ENCODE measurements around the gene SLITRK3.
A peak's percentile ranks its signal among the peaks of the same experiment; 100 is the strongest.

The SLITRK3 gene, protein sequence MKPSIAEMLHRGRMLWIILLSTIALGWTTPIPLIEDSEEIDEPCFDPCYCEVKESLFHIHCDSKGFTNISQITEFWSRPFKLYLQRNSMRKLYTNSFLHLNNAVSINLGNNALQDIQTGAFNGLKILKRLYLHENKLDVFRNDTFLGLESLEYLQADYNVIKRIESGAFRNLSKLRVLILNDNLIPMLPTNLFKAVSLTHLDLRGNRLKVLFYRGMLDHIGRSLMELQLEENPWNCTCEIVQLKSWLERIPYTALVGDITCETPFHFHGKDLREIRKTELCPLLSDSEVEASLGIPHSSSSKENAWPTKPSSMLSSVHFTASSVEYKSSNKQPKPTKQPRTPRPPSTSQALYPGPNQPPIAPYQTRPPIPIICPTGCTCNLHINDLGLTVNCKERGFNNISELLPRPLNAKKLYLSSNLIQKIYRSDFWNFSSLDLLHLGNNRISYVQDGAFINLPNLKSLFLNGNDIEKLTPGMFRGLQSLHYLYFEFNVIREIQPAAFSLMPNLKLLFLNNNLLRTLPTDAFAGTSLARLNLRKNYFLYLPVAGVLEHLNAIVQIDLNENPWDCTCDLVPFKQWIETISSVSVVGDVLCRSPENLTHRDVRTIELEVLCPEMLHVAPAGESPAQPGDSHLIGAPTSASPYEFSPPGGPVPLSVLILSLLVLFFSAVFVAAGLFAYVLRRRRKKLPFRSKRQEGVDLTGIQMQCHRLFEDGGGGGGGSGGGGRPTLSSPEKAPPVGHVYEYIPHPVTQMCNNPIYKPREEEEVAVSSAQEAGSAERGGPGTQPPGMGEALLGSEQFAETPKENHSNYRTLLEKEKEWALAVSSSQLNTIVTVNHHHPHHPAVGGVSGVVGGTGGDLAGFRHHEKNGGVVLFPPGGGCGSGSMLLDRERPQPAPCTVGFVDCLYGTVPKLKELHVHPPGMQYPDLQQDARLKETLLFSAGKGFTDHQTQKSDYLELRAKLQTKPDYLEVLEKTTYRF

DNA sequence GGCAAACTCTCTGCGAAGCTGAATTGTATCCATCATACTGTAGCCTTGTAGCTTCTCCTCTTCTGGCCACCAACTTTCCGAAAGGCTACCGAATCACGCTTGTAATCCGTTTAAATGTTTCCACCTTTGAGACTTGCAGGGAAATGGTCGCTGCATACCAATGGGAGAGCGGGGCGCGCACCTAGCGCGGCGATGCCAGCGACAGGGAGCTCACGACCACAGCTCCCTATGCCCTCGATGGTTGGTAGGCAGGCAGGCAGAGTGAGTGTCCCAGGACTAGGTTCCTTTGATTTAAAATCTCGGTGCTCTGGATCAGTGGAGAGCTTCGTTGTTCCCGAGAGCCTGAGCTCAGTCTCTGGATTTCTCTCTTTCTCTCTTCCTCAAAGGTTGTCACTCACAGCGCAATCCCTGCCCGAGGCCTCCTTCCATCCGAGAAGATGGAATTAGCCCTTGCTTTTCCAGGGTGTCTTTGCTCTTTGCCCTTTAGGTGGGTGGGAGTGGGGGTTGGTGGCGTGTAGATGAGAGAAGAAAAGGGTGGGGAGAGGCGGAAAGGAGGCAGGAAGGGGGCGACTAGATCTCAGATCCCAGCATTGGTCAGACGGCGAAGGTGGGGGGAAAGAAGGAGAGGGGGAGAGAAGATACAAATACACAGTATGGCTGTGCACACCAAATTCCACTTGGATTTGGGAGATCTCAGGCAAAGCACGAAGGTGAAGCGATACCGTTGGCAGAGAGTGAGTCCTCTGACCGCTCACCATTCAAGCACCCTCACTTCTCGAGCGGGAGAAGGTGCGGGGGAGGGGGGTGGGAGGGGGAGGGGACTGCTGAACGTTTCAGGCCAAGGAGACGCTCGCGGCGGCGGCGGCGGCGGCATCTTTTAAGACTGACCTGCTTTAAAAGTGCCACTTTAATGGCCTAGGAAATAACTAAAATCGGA is at the start of gene SLITRK3:
Gene SLITRK3, minus strand, starts transcription at position 745 of the 937 bp plus-strand sequence. CDS start 5,554 bp downstream, outside the sequence.
- H3K36me3 ChIP-seq, result no peaks in the 10 kb centered on the region
- DNase-seq, result peak; percentile 25
- H3K4me3 ChIP-seq (ENCODE audit: low read depth, low read length), result peak within 1 kb of the TSS; percentile 85
- no peak within 1 kb of the TSS for H3K27ac ChIP-seq
- H3K9me3 ChIP-seq (ENCODE audit: severe bottlenecking), result no peaks in the 10 kb centered on the region
- no peaks in the 10 kb centered on the region for H3K27me3 ChIP-seq (ENCODE audit: insufficient read depth, low read depth, severe bottlenecking)
- TF ChIP-seq, protein P1, sequence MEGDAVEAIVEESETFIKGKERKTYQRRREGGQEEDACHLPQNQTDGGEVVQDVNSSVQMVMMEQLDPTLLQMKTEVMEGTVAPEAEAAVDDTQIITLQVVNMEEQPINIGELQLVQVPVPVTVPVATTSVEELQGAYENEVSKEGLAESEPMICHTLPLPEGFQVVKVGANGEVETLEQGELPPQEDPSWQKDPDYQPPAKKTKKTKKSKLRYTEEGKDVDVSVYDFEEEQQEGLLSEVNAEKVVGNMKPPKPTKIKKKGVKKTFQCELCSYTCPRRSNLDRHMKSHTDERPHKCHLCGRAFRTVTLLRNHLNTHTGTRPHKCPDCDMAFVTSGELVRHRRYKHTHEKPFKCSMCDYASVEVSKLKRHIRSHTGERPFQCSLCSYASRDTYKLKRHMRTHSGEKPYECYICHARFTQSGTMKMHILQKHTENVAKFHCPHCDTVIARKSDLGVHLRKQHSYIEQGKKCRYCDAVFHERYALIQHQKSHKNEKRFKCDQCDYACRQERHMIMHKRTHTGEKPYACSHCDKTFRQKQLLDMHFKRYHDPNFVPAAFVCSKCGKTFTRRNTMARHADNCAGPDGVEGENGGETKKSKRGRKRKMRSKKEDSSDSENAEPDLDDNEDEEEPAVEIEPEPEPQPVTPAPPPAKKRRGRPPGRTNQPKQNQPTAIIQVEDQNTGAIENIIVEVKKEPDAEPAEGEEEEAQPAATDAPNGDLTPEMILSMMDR (IDR thresholded peaks at IDR 0.05; ENCODE audit: low read depth, low read length), result no peak

GRCh38 chr3:165243597-165243996 is 47.4 kb upstream of the SLITRK3 start:
- DNase-seq, result no peak
- TF ChIP-seq, protein P1 (IDR thresholded peaks at IDR 0.05; ENCODE audit: low read depth, low read length), result no peak
- Histone ChIP-seq H3K27me3 (ENCODE audit: insufficient read depth, low read depth, severe bottlenecking) (no peaks in the 10 kb centered on the region), H3K36me3 (no peaks in the 10 kb centered on the region), H3K4me3 (ENCODE audit: low read depth, low read length) (no peak overlapping the region), H3K9me3 (ENCODE audit: severe bottlenecking) (no peaks in the 10 kb centered on the region), H3K27ac (no peak overlapping the region)

DNA sequence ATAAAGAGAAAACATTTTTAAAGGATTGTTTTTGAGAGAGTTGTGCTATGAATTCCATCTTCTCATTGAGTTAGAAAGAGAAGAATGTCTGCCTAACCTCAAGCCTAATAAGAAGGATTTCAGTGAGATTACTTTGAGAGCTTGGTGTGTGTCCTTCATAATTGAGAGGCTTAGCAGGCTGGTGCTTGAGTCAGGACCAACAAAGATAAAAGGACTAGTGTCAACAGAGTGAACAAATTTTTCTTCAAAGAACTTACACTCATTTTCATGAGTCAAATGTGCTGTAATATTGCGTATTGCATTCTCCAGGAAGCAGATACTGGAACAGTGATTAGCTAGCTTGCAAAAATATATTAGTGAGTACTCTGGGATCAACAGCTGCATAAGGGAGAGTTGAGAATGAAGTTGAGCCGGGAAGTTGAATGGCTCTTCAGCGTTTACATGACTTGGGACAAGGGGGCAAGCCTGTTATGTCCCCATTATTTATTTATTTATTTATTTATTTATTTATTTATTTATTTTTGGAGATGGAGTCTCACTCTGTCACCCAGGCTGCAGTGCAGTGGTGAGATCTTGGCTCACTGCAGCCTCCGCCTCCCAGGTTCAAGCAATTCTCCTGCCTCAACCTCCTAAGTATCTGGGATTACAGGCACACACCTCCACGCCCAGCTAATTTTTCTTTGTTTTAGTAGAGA is 37.5 kb upstream of the SLITRK3 start:
- TF ChIP-seq, protein P1 (IDR thresholded peaks at IDR 0.05; ENCODE audit: low read depth, low read length), result no peak
- no peak overlapping the region for H3K27ac ChIP-seq
- no peaks in the 10 kb centered on the region for H3K36me3 ChIP-seq
- H3K9me3 ChIP-seq (ENCODE audit: severe bottlenecking), result no peaks in the 10 kb centered on the region
- no peak overlapping the region for H3K4me3 ChIP-seq (ENCODE audit: low read depth, low read length)
- DNase-seq, result no peak
- H3K27me3 ChIP-seq (ENCODE audit: insufficient read depth, low read depth, severe bottlenecking), result no peaks in the 10 kb centered on the region

DNA sequence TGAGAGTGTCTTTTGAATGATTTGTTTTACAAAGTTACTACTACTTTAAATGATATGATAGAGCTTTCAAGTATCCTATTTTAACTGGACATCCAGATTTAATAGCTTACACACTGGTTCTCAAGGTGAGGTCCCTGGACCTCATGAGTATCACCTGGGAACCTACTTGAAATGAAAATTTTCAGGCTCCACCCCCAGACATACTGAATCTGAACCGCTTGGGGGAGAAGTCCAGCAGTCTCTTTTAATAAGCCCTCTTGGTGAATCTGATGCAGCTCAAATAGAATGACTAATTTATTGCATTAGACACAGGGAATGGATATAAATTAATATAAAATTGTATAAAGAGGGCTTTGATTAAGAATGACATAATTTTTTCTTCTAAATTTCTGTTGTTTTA is 29.4 kb upstream of the SLITRK3 start:
- Histone ChIP-seq H3K9me3 (ENCODE audit: severe bottlenecking) (no peaks in the 10 kb centered on the region), H3K4me3 (ENCODE audit: low read depth, low read length) (no peak overlapping the region), H3K27me3 (ENCODE audit: insufficient read depth, low read depth, severe bottlenecking) (no peaks in the 10 kb centered on the region), H3K27ac (no peak overlapping the region), H3K36me3 (no peaks in the 10 kb centered on the region)
- TF ChIP-seq, protein P1 (IDR thresholded peaks at IDR 0.05; ENCODE audit: low read depth, low read length), result no peak
- no peak for DNase-seq

DNA sequence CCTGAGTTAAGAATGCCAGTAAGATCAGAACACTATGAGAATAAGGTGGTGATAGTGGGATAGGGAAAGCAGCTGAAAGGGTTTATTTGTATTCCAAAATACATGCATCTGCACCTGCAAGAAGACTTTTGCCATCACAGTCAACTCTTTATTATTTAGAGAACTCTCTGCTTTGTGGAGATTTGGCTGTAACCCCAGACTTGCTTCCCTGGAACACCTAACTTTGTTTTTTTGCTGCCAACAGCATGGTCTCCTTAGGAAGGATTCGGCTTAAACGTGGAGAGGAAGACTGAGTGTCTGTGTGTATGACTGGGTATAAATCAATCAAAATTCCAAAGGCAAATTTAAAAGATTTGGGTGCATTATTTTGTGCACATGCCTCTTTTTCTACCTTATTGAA is 21.6 kb upstream of the SLITRK3 start:
- TF ChIP-seq, protein P1 (IDR thresholded peaks at IDR 0.05; ENCODE audit: low read depth, low read length), result no peak
- DNase-seq, result no peak
- no peak overlapping the region for H3K4me3 ChIP-seq (ENCODE audit: low read depth, low read length)
- H3K36me3 ChIP-seq, result no peaks in the 10 kb centered on the region
- H3K9me3 ChIP-seq (ENCODE audit: severe bottlenecking), result no peaks in the 10 kb centered on the region
- H3K27me3 ChIP-seq (ENCODE audit: insufficient read depth, low read depth, severe bottlenecking), result no peaks in the 10 kb centered on the region
- H3K27ac ChIP-seq, result no peak overlapping the region
